ENCODE data around the gene PYCR2. TPM values are rescaled to one million over a fixed set of nuclear protein-coding genes. Genes with fewer than 3 reads are reported as not detected.
A peak's percentile ranks its signal among the peaks of the same experiment; 100 is the strongest.

PYCR2 gene
- total RNA-seq, 2 experiments from 2014 or later, result 132 to 134 TPM

- ATAC-seq (no peak), DNase-seq (no peak)
- Mint-ChIP-seq H3K27ac (peak overlapping the region; percentile 91), H3K9me3 (no peaks in the 10 kb centered on the region), H3K36me3 (ENCODE audit: low read depth) (no peaks in the 10 kb centered on the region), H3K27me3 (no peaks in the 10 kb centered on the region), H3K4me1 (ENCODE audit: low read depth) (peaks cover 35% of the 10 kb centered on the region), H3K4me3 (no peak overlapping the region)
- POLR2A ChIA-PET, result interaction anchor here (1.7 to 3.5 kb wide), 4 partner anchors 17 to 121 kb away, joined by 3 to 35 read pairs (median 10); partner anchors contain the start of genes PYCR2, SRP9 and TMEM63A
- TF ChIP-seq CTCF (IDR thresholded peaks at IDR 0.05), result no peak
- intact Hi-C loops (cut with micrococcal nuclease), result no loop called here
- CTCF ChIA-PET, result interaction anchor here (0.7 to 3.7 kb wide), 3 partner anchors 12 to 122 kb away, joined by 4 to 27 read pairs (median 10); partner anchors contain the start of genes SRP9 and TMEM63A
Measured at GRCh38 chr1:225899044-225899925, 24.8 kb downstream of the PYCR2 start.

- intact Hi-C loops (cut with micrococcal nuclease), result no loop called here
- H3K27me3 Mint-ChIP-seq, result no peaks in the 10 kb centered on the region
- H3K9me3 Mint-ChIP-seq, result no peaks in the 10 kb centered on the region
- peak; percentile 37 for DNase-seq
- ChIA-PET CTCF (interaction anchor here (0.7 to 3.7 kb wide), 10 partner anchors 8 to 530 kb away, joined by 3 to 27 read pairs (median 4); partner anchors contain the start of genes SRP9 and TMEM63A), POLR2A (interaction anchor here (0.8 to 3.5 kb wide), 10 partner anchors 9 to 426 kb away, joined by 3 to 35 read pairs (median 4); partner anchors contain the start of genes LEFTY1, PYCR2, SDE2 and SRP9)
- no peak for ATAC-seq
- no peak for TF ChIP-seq CTCF (IDR thresholded peaks at IDR 0.05)
- peak overlapping the region; percentile 57 for H3K4me3 Mint-ChIP-seq
- no peaks in the 10 kb centered on the region for H3K36me3 Mint-ChIP-seq (ENCODE audit: low read depth)
- H3K27ac Mint-ChIP-seq, result peak overlapping the region; percentile 91
- peaks cover 38% of the 10 kb centered on the region for H3K4me1 Mint-ChIP-seq (ENCODE audit: low read depth)
Measured at GRCh38 chr1:225897595-225898514, 26.2 kb downstream of the PYCR2 start.

- H3K9me3 Mint-ChIP-seq, result no peaks in the 10 kb centered on the region
Measured at GRCh38 chr1:225896937-225897549, 27.0 kb downstream of the PYCR2 start.

More at GRCh38 chr1:225896937-225897549, 27.0 kb downstream of the PYCR2 start:
- Mint-ChIP-seq H3K4me1 (ENCODE audit: low read depth) (peaks cover 38% of the 10 kb centered on the region), H3K27me3 (no peaks in the 10 kb centered on the region), H3K36me3 (ENCODE audit: low read depth) (no peaks in the 10 kb centered on the region), H3K4me3 (peak overlapping the region; percentile 57), H3K27ac (peak overlapping the region; percentile 91)
- ATAC-seq (peak; percentile 96), DNase-seq (peak; percentile 85)
- ChIA-PET POLR2A (interaction anchor here (0.8 to 3.5 kb wide), 9 partner anchors 8 to 426 kb away, joined by 3 to 35 read pairs (median 4); partner anchors contain the start of genes LEFTY1, PYCR2, SDE2 and SRP9), CTCF (interaction anchor here (0.7 to 3.7 kb wide), 10 partner anchors 9 to 422 kb away, joined by 3 to 27 read pairs (median 4); partner anchors contain the start of genes SRP9 and TMEM63A)
- intact Hi-C loops (cut with micrococcal nuclease), result no loop called here
- no peak for TF ChIP-seq CTCF (IDR thresholded peaks at IDR 0.05)

Measured in activated CD8-positive, alpha-beta T cell treated with anti-CD3 and anti-CD28 coated beads for 36 hours (primary cell).